ENCODE data around the gene IER5.

DNA sequence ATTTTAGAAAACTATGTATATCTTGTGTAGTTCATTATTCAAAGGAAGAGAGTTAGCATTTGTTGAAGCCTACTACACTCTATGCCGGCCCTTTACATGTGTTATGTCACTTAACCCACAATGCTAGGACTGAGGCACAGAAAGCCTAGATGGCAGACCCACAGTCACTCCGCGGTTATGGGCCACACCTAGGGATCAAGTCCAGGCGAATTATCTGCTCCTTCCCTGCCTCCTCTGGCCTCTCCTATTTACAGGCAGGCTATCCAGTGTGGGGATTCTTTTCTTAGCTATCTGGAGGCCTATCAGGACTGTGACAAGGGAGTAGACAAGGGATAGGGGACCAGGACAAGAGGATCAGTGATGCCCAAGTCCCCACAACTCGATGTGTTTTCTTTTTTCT lies 33.0 kb downstream of the IER5 start:
- TF ChIP-seq EZH2 (IDR thresholded peaks at IDR 0.05; ENCODE audit: insufficient read depth, poor library complexity, severe bottlenecking) (no peak), EZH2phosphoT487 (IDR thresholded peaks at IDR 0.05; ENCODE audit: insufficient read depth, low read depth) (no peak)
